Measurements from ENCODE around the gene BMS1.
"Not testable (repeated sequence)": the region's sequence is repeated elsewhere in the genome, so short reads cannot be mapped to it uniquely, and the experiment has no call there.

GRCh38 chr10:42817417-42817816 lies 34.8 kb downstream of the BMS1 start:
- not testable (repeated sequence) for TF ChIP-seq POLR2A (IDR thresholded peaks at IDR 0.05; ENCODE audit: low read length); GATA1 (IDR thresholded peaks at IDR 0.05; ENCODE audit: low read depth, low read length)

Measured in erythroblast (primary cell).